ENCODE measurements around the gene LEUTX.

DNA sequence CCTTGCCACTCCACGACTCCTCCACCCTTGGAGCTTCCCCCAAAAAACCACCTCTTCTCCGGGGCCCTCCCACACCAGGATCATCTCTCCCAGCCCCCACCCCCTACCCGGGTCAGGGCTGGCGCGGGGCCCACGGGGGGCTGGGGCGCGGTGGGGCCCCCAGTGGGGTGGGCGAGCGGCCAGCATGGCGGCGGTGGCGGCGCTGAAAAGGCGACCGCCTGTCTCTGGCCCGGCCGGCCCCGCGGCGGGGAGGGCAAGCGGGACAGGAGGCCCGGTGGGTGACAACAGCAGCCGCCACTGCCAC is 54.5 kb downstream of the LEUTX start:
- TF ChIP-seq, protein P1, sequence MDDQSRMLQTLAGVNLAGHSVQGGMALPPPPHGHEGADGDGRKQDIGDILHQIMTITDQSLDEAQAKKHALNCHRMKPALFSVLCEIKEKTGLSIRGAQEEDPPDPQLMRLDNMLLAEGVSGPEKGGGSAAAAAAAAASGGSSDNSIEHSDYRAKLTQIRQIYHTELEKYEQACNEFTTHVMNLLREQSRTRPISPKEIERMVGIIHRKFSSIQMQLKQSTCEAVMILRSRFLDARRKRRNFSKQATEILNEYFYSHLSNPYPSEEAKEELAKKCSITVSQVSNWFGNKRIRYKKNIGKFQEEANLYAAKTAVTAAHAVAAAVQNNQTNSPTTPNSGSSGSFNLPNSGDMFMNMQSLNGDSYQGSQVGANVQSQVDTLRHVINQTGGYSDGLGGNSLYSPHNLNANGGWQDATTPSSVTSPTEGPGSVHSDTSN (IDR thresholded peaks at IDR 0.05), result no peak
- TF ChIP-seq, protein P2, sequence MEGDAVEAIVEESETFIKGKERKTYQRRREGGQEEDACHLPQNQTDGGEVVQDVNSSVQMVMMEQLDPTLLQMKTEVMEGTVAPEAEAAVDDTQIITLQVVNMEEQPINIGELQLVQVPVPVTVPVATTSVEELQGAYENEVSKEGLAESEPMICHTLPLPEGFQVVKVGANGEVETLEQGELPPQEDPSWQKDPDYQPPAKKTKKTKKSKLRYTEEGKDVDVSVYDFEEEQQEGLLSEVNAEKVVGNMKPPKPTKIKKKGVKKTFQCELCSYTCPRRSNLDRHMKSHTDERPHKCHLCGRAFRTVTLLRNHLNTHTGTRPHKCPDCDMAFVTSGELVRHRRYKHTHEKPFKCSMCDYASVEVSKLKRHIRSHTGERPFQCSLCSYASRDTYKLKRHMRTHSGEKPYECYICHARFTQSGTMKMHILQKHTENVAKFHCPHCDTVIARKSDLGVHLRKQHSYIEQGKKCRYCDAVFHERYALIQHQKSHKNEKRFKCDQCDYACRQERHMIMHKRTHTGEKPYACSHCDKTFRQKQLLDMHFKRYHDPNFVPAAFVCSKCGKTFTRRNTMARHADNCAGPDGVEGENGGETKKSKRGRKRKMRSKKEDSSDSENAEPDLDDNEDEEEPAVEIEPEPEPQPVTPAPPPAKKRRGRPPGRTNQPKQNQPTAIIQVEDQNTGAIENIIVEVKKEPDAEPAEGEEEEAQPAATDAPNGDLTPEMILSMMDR (IDR thresholded peaks at IDR 0.05), result no peak
- TF ChIP-seq, protein P3, sequence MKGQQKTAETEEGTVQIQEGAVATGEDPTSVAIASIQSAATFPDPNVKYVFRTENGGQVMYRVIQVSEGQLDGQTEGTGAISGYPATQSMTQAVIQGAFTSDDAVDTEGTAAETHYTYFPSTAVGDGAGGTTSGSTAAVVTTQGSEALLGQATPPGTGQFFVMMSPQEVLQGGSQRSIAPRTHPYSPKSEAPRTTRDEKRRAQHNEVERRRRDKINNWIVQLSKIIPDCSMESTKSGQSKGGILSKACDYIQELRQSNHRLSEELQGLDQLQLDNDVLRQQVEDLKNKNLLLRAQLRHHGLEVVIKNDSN (IDR thresholded peaks at IDR 0.05; ENCODE audit: borderline replicate concordance, low read depth), result no peak
- TF ChIP-seq POLR2AphosphoS5 (IDR thresholded peaks at IDR 0.05; ENCODE audit: low read depth, low read length) (no peak), SIN3A (IDR thresholded peaks at IDR 0.05; ENCODE audit: borderline replicate concordance, low read depth, low read length) (no peak), CHD2 (IDR thresholded peaks at IDR 0.05; ENCODE audit: low read length, partially characterized antibody) (no peak), NFIC (IDR thresholded peaks at IDR 0.05; ENCODE audit: borderline replicate concordance) (no peak; the same call in 1 of the 2 replicates), TAF1 (IDR thresholded peaks at IDR 0.05; ENCODE audit: borderline replicate concordance, low read depth, low read length) (no peak), RAD21 (IDR thresholded peaks at IDR 0.05; ENCODE audit: low read length) (no peak)
